T-helper 1 cell treated with Interleukin-12 subunit alpha and Interleukin-12 subunit beta and Interleukin-4 antibody, amounts not matched to agents 30 μg/mL and 1 μg/mL, for 36 hours (primary cell): ENCODE data around the gene KAT7.

Experiments used
- H3K27ac Mint-ChIP-seq: one replicate; pipeline ENCODE4 v1.8.0; 2021; ENCODE audit warnings: mild to moderate bottlenecking, mixed read lengths
- H3K27me3 Mint-ChIP-seq: one replicate; pipeline ENCODE4 v1.8.0; 2021; ENCODE audit warnings: low read depth, mixed read lengths
- H3K36me3 Mint-ChIP-seq: one replicate; pipeline ENCODE4 v1.8.0; 2021; ENCODE audit warnings: low read depth, mixed read lengths
- H3K4me1 Mint-ChIP-seq: one replicate; pipeline ENCODE4 v1.8.0; 2021; ENCODE audit warnings: low read depth, mixed read lengths
- H3K4me3 Mint-ChIP-seq: one replicate; pipeline ENCODE4 v1.8.0; 2021; ENCODE audit warnings: mild to moderate bottlenecking, moderate library complexity, mixed read lengths
- H3K9me3 Mint-ChIP-seq: one replicate; pipeline ENCODE4 v1.8.0; 2021; ENCODE audit warnings: mixed read lengths

The KAT7 gene

DNA sequence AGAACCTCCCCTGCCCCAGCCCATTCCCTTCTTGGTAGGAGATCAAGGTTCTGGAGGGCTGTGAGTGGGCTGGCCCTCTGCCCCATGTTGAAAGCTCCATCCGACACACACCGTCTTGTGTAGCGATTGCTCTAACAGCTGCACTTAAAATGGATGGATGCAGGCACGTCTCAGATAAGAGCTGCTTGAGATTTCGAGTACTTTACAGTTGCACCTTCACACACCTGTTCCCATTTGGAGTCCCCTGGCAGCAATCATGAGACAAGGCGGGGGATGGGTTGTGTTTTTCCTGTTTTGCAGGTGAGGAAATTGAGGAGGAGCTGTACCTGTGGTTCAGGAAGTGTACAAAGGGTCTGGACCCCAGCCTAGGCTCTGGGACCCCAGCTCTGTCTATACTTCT is 85.0 kb downstream of the KAT7 start:
- Mint-ChIP-seq H3K27ac (no peak overlapping the region), H3K4me1 (peaks cover 9% of the 10 kb centered on the region), H3K4me3 (no peak overlapping the region), H3K9me3 (no peaks in the 10 kb centered on the region), H3K36me3 (no peaks in the 10 kb centered on the region), H3K27me3 (peaks cover 10% of the 10 kb centered on the region)

DNA sequence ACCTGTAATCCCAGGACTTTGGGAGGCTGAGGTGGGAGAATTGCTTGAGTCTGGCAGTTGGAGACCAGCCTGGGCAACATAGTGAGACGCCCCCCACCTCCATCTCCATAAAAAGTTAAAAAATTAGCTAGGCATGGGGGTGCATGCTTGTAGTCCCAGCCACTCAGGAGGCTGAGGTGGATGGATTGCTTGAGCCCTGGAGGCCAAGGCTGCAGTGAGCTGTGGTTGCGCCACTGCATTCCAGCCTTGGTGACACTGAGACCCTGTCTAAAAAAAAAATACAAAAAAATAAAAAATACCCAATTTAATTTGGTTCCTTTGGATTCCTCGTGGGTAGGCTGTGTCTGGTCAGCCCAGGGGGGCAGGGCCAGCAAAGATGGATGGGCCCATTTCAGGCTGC is 85.4 kb downstream of the KAT7 start:
- Mint-ChIP-seq H3K36me3 (no peaks in the 10 kb centered on the region), H3K27me3 (peaks cover 10% of the 10 kb centered on the region), H3K4me1 (peaks cover 9% of the 10 kb centered on the region), H3K4me3 (no peak overlapping the region), H3K27ac (peak overlapping the region; percentile 55), H3K9me3 (no peaks in the 10 kb centered on the region)

GRCh38 chr17:49874911-49875310 is 86.4 kb downstream of the KAT7 start:
- Mint-ChIP-seq H3K36me3 (no peaks in the 10 kb centered on the region), H3K27ac (no peak overlapping the region), H3K4me3 (no peak overlapping the region), H3K4me1 (peaks cover 9% of the 10 kb centered on the region), H3K27me3 (peaks cover 15% of the 10 kb centered on the region), H3K9me3 (no peaks in the 10 kb centered on the region)

DNA sequence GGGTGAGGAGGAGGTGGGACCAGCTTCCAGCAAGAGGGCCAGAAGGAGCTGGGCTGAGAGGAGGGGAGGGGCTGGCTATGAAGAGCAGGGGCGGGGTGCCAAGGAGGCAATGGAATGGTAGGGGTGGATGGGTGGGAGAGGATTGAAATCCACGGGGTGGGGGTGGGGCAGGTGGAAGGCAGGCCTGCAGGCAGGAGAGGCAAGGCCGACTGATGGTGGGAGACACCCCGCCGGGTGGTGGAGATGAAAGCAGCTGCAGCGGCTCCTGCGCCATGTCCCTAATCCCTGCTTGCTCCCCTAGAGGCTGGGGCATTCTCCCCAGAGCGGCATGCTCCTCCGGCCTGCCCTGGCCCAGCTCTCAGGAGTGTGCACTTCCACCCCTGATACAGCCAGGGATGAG is 87.2 kb downstream of the KAT7 start:
- Mint-ChIP-seq H3K27ac (no peak overlapping the region), H3K9me3 (no peaks in the 10 kb centered on the region), H3K4me1 (peaks cover 11% of the 10 kb centered on the region), H3K36me3 (no peaks in the 10 kb centered on the region), H3K27me3 (peaks cover 22% of the 10 kb centered on the region), H3K4me3 (no peak overlapping the region)

- Mint-ChIP-seq H3K4me1 (peaks cover 2% of the 10 kb centered on the region), H3K36me3 (no peaks in the 10 kb centered on the region), H3K27ac (no peak overlapping the region), H3K4me3 (no peak overlapping the region), H3K9me3 (no peaks in the 10 kb centered on the region), H3K27me3 (peaks cover 47% of the 10 kb centered on the region)
Observed at GRCh38 chr17:49878931-49879904, 90.7 kb downstream of the KAT7 start.

- H3K27me3 Mint-ChIP-seq, result peaks cover 46% of the 10 kb centered on the region
- H3K36me3 Mint-ChIP-seq, result no peaks in the 10 kb centered on the region
- H3K27ac Mint-ChIP-seq, result no peak overlapping the region
- no peak overlapping the region for H3K4me3 Mint-ChIP-seq
- no peaks in the 10 kb centered on the region for H3K9me3 Mint-ChIP-seq
- peaks cover 2% of the 10 kb centered on the region for H3K4me1 Mint-ChIP-seq
Observed at GRCh38 chr17:49880291-49881053, 92.0 kb downstream of the KAT7 start.

- Mint-ChIP-seq H3K9me3 (no peaks in the 10 kb centered on the region), H3K4me3 (no peak overlapping the region), H3K27me3 (peaks cover 46% of the 10 kb centered on the region), H3K36me3 (no peaks in the 10 kb centered on the region), H3K4me1 (peaks cover 2% of the 10 kb centered on the region), H3K27ac (no peak overlapping the region)
Observed at GRCh38 chr17:49881054-49881402, 92.5 kb downstream of the KAT7 start.

- H3K36me3 Mint-ChIP-seq, result no peaks in the 10 kb centered on the region
- H3K4me3 Mint-ChIP-seq, result no peak overlapping the region
- peaks cover 2% of the 10 kb centered on the region for H3K4me1 Mint-ChIP-seq
- peaks cover 50% of the 10 kb centered on the region for H3K27me3 Mint-ChIP-seq
- no peaks in the 10 kb centered on the region for H3K9me3 Mint-ChIP-seq
- no peak overlapping the region for H3K27ac Mint-ChIP-seq
Observed at GRCh38 chr17:49882434-49882833, 94.0 kb downstream of the KAT7 start.
